Keratinocyte (primary cell): ENCODE data around the gene RPP25L. TPM values are rescaled to one million over a fixed set of nuclear protein-coding genes. Genes with fewer than 3 reads are reported as not detected.

ENCODE experiments used
- DNase-seq: peaks from one replicate; pipeline ENCODE4 v3.0.0-alpha.2; 2011; ENCODE audit warnings: low read depth, missing footprints, low spot score
- FAIRE-seq: peaks from 2 replicates; lab custom pipeline; 2011; peaks lifted over from hg19 to GRCh38; lab: Jason Lieb, UNC
- H2AFZ ChIP-seq: 2 replicates; pipeline ENCODE4 v1.6.0; 2012; ENCODE audit warnings: low read length, control low read depth, inconsistent platforms; ENCODE audit not compliant: control insufficient read depth
- H3K27ac ChIP-seq: 2 replicates; pipeline ENCODE4 v1.5.1; 2011; ENCODE audit warnings: low read length; ENCODE audit not compliant: control insufficient read depth, insufficient read depth
- H3K27me3 ChIP-seq: 3 replicates; pipeline ENCODE4 v1.6.0; 2011; ENCODE audit warnings: low read length; ENCODE audit not compliant: control insufficient read depth, insufficient read depth; ENCODE audit errors: extremely low read depth
- H3K36me3 ChIP-seq, 2 experiments: 2 replicates in 1 of 2; 3 replicates in 1 of 2; pipeline ENCODE4 v1.5.1; 2011; ENCODE audit warnings: low read length in 2 of 2, mild to moderate bottlenecking in 1 of 2; ENCODE audit not compliant: control insufficient read depth in 2 of 2, insufficient read depth in 2 of 2; ENCODE audit errors: extremely low read depth in 1 of 2
- H3K4me1 ChIP-seq: 3 replicates; pipeline ENCODE4 v1.5.1; 2011; ENCODE audit warnings: low read length; ENCODE audit not compliant: control insufficient read depth, insufficient read depth; ENCODE audit errors: extremely low read depth
- H3K4me2 ChIP-seq: 3 replicates; pipeline ENCODE4 v1.6.0; 2011; ENCODE audit warnings: low read depth, low read length; ENCODE audit not compliant: control insufficient read depth, insufficient read depth; ENCODE audit errors: extremely low read depth
- H3K4me3 ChIP-seq, 3 experiments: fragments of 200-600 bp in 1 of 3; sonication (generic) in 1 of 3; 2 replicates in 2 of 3; 3 replicates in 1 of 3; pipeline ENCODE4 v1.5.1; 2011 to 2016; ENCODE audit warnings: low read length in 3 of 3, mild to moderate bottlenecking in 3 of 3, control low read depth in 2 of 3, inconsistent platforms in 1 of 3, low read depth in 1 of 3, mixed read lengths in 1 of 3, mixed run types in 1 of 3, moderate library complexity in 1 of 3; ENCODE audit not compliant: control insufficient read depth in 2 of 3, insufficient read depth in 2 of 3; ENCODE audit errors: extremely low read depth in 1 of 3
- H3K79me2 ChIP-seq: 2 replicates; pipeline ENCODE4 v1.6.0; 2012; ENCODE audit warnings: low read length; ENCODE audit not compliant: control insufficient read depth, insufficient read depth
- H3K9ac ChIP-seq: 3 replicates; pipeline ENCODE4 v1.6.0; 2011; ENCODE audit warnings: low read length; ENCODE audit not compliant: control insufficient read depth, insufficient read depth; ENCODE audit errors: extremely low read depth
- H3K9me1 ChIP-seq: 3 replicates; pipeline ENCODE4 v1.6.0; 2011; ENCODE audit warnings: low read length; ENCODE audit not compliant: control insufficient read depth, insufficient read depth; ENCODE audit errors: extremely low read depth
- H3K9me3 ChIP-seq: 2 replicates; pipeline ENCODE4 v1.5.1; 2012; ENCODE audit warnings: low read depth, low read length; ENCODE audit not compliant: control insufficient read depth
- H4K20me1 ChIP-seq: 3 replicates; pipeline ENCODE4 v1.6.0; 2011; ENCODE audit warnings: low read length; ENCODE audit not compliant: control insufficient read depth, insufficient read depth; ENCODE audit errors: extremely low read depth
- CTCF ChIP-seq, 3 experiments: IDR thresholded peaks in 1 of 3; conservative IDR thresholded peaks in 1 of 3; optimal IDR thresholded peaks in 1 of 3; 2 replicates in 2 of 3; 3 replicates in 1 of 3; pipeline versions ENCODE3 to v1.5.1; 2011; ENCODE audit warnings: low read length in 3 of 3, mild to moderate bottlenecking in 3 of 3, moderate library complexity in 2 of 3, control low read depth in 1 of 3, inconsistent platforms in 1 of 3; ENCODE audit not compliant: insufficient read depth in 2 of 3; ENCODE audit errors: extremely low read depth in 1 of 3
- EZH2 ChIP-seq: IDR thresholded peaks from one replicate; pipeline ENCODE4 v1.6.1; 2012; ENCODE audit warnings: inconsistent platforms, mild to moderate bottlenecking, low read length, moderate library complexity
- dilution Hi-C: fragments of 300-500 bp; cut with MboI; formaldehyde crosslinking; loops from one replicate; pipeline ENCODE4 v1.7.0; 2020; ENCODE audit warnings: low sequenced_read_pairs; ENCODE audit not compliant: extremely low pct_ligation_motif_present
- polyA plus RNA-seq, 5 experiments: library from polyadenylated mRNA; depleted of rRNA in 3 of 5; stranded (reverse) in 3 of 5; stranded (forward) in 1 of 5; unstranded in 1 of 5; fragments of >200 nt; gene quantifications; 1 replicate in 1 of 5; 2 replicates in 3 of 5; 3 replicates in 1 of 5; pipeline versions ENCODE4 v1.2.1 to v1.2.3, GENCODE V29; 2011 to 2012; ENCODE audit warnings: missing spikeins in 2 of 5, low read depth in 1 of 5, low replicate concordance in 1 of 5

The RPP25L gene
- polyA plus RNA-seq, 1 donor (not counting 4 experiments of a cell fraction or from before 2014, with no cell fraction given): 23.4 TPM

- Histone ChIP-seq H3K36me3 (no peaks in the 10 kb centered on the region), H3K4me2 (no peak overlapping the region), H3K4me3 (no peak overlapping the region), H4K20me1 (no peaks in the 10 kb centered on the region), H3K9me1 (no peaks in the 10 kb centered on the region), H3K79me2 (no peaks in the 10 kb centered on the region), H3K27me3 (peaks cover 68% of the 10 kb centered on the region), H2AFZ (no peak overlapping the region), H3K9me3 (no peaks in the 10 kb centered on the region), H3K4me1 (no peaks in the 10 kb centered on the region), H3K9ac (no peak overlapping the region), H3K27ac (no peak overlapping the region)
- no peak for FAIRE-seq
- dilution Hi-C loops: no loop called here
- DNase-seq: no peak
- TF ChIP-seq EZH2 (no peak), CTCF (optimal IDR thresholded peaks at IDR 0.05 in 1 of 3, IDR thresholded peaks at IDR 0.05 in 1 of 3, conservative IDR thresholded peaks at IDR 0.05 in 1 of 3; ENCODE audit: extremely low read depth in 1 of 3, insufficient read depth in 2 of 3, low read length in 3 of 3) (no peak)
Observed at GRCh38 chr9:34571481-34571810, 40.5 kb downstream of the RPP25L start.

GRCh38 chr9:34570809-34571480, 41.0 kb downstream of the RPP25L start:
- Histone ChIP-seq H3K9me1 (no peaks in the 10 kb centered on the region), H3K27me3 (peaks cover 63% of the 10 kb centered on the region), H3K4me1 (no peaks in the 10 kb centered on the region), H3K27ac (no peak overlapping the region), H3K4me3 (no peak overlapping the region), H3K4me2 (no peak overlapping the region), H3K9me3 (no peaks in the 10 kb centered on the region), H3K9ac (no peak overlapping the region), H3K79me2 (no peaks in the 10 kb centered on the region), H4K20me1 (no peaks in the 10 kb centered on the region), H3K36me3 (no peaks in the 10 kb centered on the region), H2AFZ (no peak overlapping the region)
- DNase-seq (no peak), FAIRE-seq (no peak)
- TF ChIP-seq EZH2: no peak
- TF ChIP-seq CTCF (optimal IDR thresholded peaks at IDR 0.05 in 1 of 3, IDR thresholded peaks at IDR 0.05 in 1 of 3, conservative IDR thresholded peaks at IDR 0.05 in 1 of 3; ENCODE audit: extremely low read depth in 1 of 3, insufficient read depth in 2 of 3, low read length in 3 of 3): no peak
- dilution Hi-C loops: no loop called here
